ENCODE measurements around the gene FBXO46.

The FBXO46 gene

GRCh38 chr19:45705115-45705514 is 25.6 kb downstream of the FBXO46 start:
- no CpG with 5 or more reads among the region's 9 CpGs for WGBS (ENCODE audit: extremely low coverage, insufficient coverage, insufficient read length)
- Histone ChIP-seq H3K27ac (ENCODE audit: low read depth, low read length) (no peak overlapping the region), H3K9me3 (ENCODE audit: insufficient read depth, low read depth, low read length) (peaks cover 4% of the 10 kb centered on the region), H2BK5ac (ENCODE audit: low read depth, low read length, poor library complexity) (no peak overlapping the region), H3K23ac (ENCODE audit: low read length) (no peak overlapping the region), H4K91ac (ENCODE audit: low read depth, low read length) (no peak overlapping the region), H3K36me3 (ENCODE audit: control insufficient read depth in 1 of 2, insufficient read depth in 2 of 2, low read length in 2 of 2) (peaks cover 16 to 19% of the 10 kb centered on the region in 2 experiments), H2AFZ (ENCODE audit: insufficient read depth, low read length, poor library complexity) (no peak overlapping the region), H3K79me1 (ENCODE audit: low read length) (no peaks in the 10 kb centered on the region), H4K12ac (ENCODE audit: low read depth, low read length) (no peak overlapping the region), H4K8ac (ENCODE audit: low read depth, low read length) (no peak overlapping the region), H3K9ac (ENCODE audit: low read length) (no peak overlapping the region), H3K14ac (ENCODE audit: low read length) (no peak overlapping the region), H3K18ac (ENCODE audit: low read length) (no peak overlapping the region), H3K79me2 (ENCODE audit: control insufficient read depth, insufficient read depth, low read length, poor library complexity) (no peaks in the 10 kb centered on the region), H3K4ac (ENCODE audit: low read depth, low read length) (no peak overlapping the region), H3K4me2 (ENCODE audit: low read length) (no peak overlapping the region), H2BK120ac (ENCODE audit: insufficient read depth, low read length, poor library complexity) (no peak overlapping the region), H3K4me3 (ENCODE audit: low read depth, low read length) (no peak overlapping the region), H3K4me1 (ENCODE audit: control insufficient read depth in 1 of 2, insufficient read depth in 2 of 2, low read length in 2 of 2) (peaks cover 0 to 4% of the 10 kb centered on the region in 2 experiments), H3K27me3 (ENCODE audit: insufficient read depth, low read length) (no peaks in the 10 kb centered on the region), H2AK5ac (ENCODE audit: low read length) (no peak overlapping the region), H2BK12ac (ENCODE audit: low read length) (no peak overlapping the region)
- no peak for DNase-seq

GRCh38 chr19:45701676-45702075 is 29.0 kb downstream of the FBXO46 start:
- H3K4me2 ChIP-seq (ENCODE audit: low read length), result no peak overlapping the region
- no peak overlapping the region for H3K9ac ChIP-seq (ENCODE audit: low read length)
- H4K91ac ChIP-seq (ENCODE audit: low read depth, low read length), result no peak overlapping the region
- peaks cover 17 to 23% of the 10 kb centered on the region in 2 experiments for H3K36me3 ChIP-seq (ENCODE audit: control insufficient read depth in 1 of 2, insufficient read depth in 2 of 2, low read length in 2 of 2)
- no peak overlapping the region for H2BK120ac ChIP-seq (ENCODE audit: insufficient read depth, low read length, poor library complexity)
- no peak overlapping the region for H3K27ac ChIP-seq (ENCODE audit: low read depth, low read length)
- no peak overlapping the region for H4K8ac ChIP-seq (ENCODE audit: low read depth, low read length)
- no peak overlapping the region for H3K18ac ChIP-seq (ENCODE audit: low read length)
- no peak overlapping the region for H3K4ac ChIP-seq (ENCODE audit: low read depth, low read length)
- no peak overlapping the region for H4K12ac ChIP-seq (ENCODE audit: low read depth, low read length)
- no peaks in the 10 kb centered on the region for H3K79me1 ChIP-seq (ENCODE audit: low read length)
- H2AFZ ChIP-seq (ENCODE audit: insufficient read depth, low read length, poor library complexity), result no peak overlapping the region
- H3K4me1 ChIP-seq (ENCODE audit: control insufficient read depth in 1 of 2, insufficient read depth in 2 of 2, low read length in 2 of 2), result peaks cover 0 to 4% of the 10 kb centered on the region in 2 experiments
- H3K23ac ChIP-seq (ENCODE audit: low read length), result no peak overlapping the region
- H2AK5ac ChIP-seq (ENCODE audit: low read length), result no peak overlapping the region
- H2BK12ac ChIP-seq (ENCODE audit: low read length), result no peak overlapping the region
- H3K14ac ChIP-seq (ENCODE audit: low read length), result no peak overlapping the region
- peaks cover 4% of the 10 kb centered on the region for H3K9me3 ChIP-seq (ENCODE audit: insufficient read depth, low read depth, low read length)
- no peaks in the 10 kb centered on the region for H3K27me3 ChIP-seq (ENCODE audit: insufficient read depth, low read length)
- no peak overlapping the region for H2BK5ac ChIP-seq (ENCODE audit: low read depth, low read length, poor library complexity)
- no CpG with 5 or more reads among the region's 7 CpGs for WGBS (ENCODE audit: extremely low coverage, insufficient coverage, insufficient read length)
- no peak for DNase-seq
- no peak overlapping the region for H3K4me3 ChIP-seq (ENCODE audit: low read depth, low read length)
- H3K79me2 ChIP-seq (ENCODE audit: control insufficient read depth, insufficient read depth, low read length, poor library complexity), result no peaks in the 10 kb centered on the region

- H3K27ac ChIP-seq (ENCODE audit: low read depth, low read length), result no peak overlapping the region
- peaks cover 6% of the 10 kb centered on the region for H3K79me1 ChIP-seq (ENCODE audit: low read length)
- H3K79me2 ChIP-seq (ENCODE audit: control insufficient read depth, insufficient read depth, low read length, poor library complexity), result peaks cover 5% of the 10 kb centered on the region
- no peak overlapping the region for H2AFZ ChIP-seq (ENCODE audit: insufficient read depth, low read length, poor library complexity)
- H3K4me1 ChIP-seq (ENCODE audit: control insufficient read depth in 1 of 2, insufficient read depth in 2 of 2, low read length in 2 of 2), result no peaks in the 10 kb centered on the region
- no peak overlapping the region for H3K23ac ChIP-seq (ENCODE audit: low read length)
- H2BK12ac ChIP-seq (ENCODE audit: low read length), result no peak overlapping the region
- H3K9ac ChIP-seq (ENCODE audit: low read length), result peak overlapping the region; percentile 81
- no peak overlapping the region for H3K18ac ChIP-seq (ENCODE audit: low read length)
- H4K12ac ChIP-seq (ENCODE audit: low read depth, low read length), result no peak overlapping the region
- H2BK5ac ChIP-seq (ENCODE audit: low read depth, low read length, poor library complexity), result peak overlapping the region; percentile 44
- no peak overlapping the region for H3K4ac ChIP-seq (ENCODE audit: low read depth, low read length)
- DNase-seq, result peak; percentile 68 to 86
- no peak overlapping the region for H2AK5ac ChIP-seq (ENCODE audit: low read length)
- H4K91ac ChIP-seq (ENCODE audit: low read depth, low read length), result no peak overlapping the region
- WGBS (ENCODE audit: extremely low coverage, insufficient coverage, insufficient read length), result no CpG with 5 or more reads among the region's 22 CpGs
- no peak overlapping the region for H2BK120ac ChIP-seq (ENCODE audit: insufficient read depth, low read length, poor library complexity)
- H3K9me3 ChIP-seq (ENCODE audit: insufficient read depth, low read depth, low read length), result no peaks in the 10 kb centered on the region
- H3K14ac ChIP-seq (ENCODE audit: low read length), result no peak overlapping the region
- H4K8ac ChIP-seq (ENCODE audit: low read depth, low read length), result no peak overlapping the region
- H3K27me3 ChIP-seq (ENCODE audit: insufficient read depth, low read length), result no peaks in the 10 kb centered on the region
- H3K4me2 ChIP-seq (ENCODE audit: low read length), result peak overlapping the region; percentile 89
- peak overlapping the region; percentile 95 for H3K4me3 ChIP-seq (ENCODE audit: low read depth, low read length)
- peaks cover 14 to 20% of the 10 kb centered on the region in 2 experiments for H3K36me3 ChIP-seq (ENCODE audit: control insufficient read depth in 1 of 2, insufficient read depth in 2 of 2, low read length in 2 of 2)
Measured at GRCh38 chr19:45693106-45693788, 37.4 kb downstream of the FBXO46 start.

- peak; percentile 98 for DNase-seq
- Histone ChIP-seq H2BK120ac (ENCODE audit: insufficient read depth, low read length, poor library complexity) (peak within 1 kb of the TSS; percentile 36), H3K14ac (ENCODE audit: low read length) (peak within 1 kb of the TSS; percentile 74), H3K4me3 (ENCODE audit: low read depth, low read length) (peak within 1 kb of the TSS; percentile 95), H4K8ac (ENCODE audit: low read depth, low read length) (peak within 1 kb of the TSS; percentile 83), H2BK12ac (ENCODE audit: low read length) (no peak within 1 kb of the TSS), H2BK5ac (ENCODE audit: low read depth, low read length, poor library complexity) (peak within 1 kb of the TSS; percentile 44), H3K27ac (ENCODE audit: low read depth, low read length) (peak within 1 kb of the TSS; percentile 72), H3K4me2 (ENCODE audit: low read length) (peak within 1 kb of the TSS; percentile 89), H3K36me3 (ENCODE audit: control insufficient read depth in 1 of 2, insufficient read depth in 2 of 2, low read length in 2 of 2) (peaks cover 22 to 27% of the 10 kb centered on the region in 2 experiments), H2AK5ac (ENCODE audit: low read length) (no peak within 1 kb of the TSS), H3K18ac (ENCODE audit: low read length) (peak within 1 kb of the TSS; percentile 27), H3K27me3 (ENCODE audit: insufficient read depth, low read length) (no peaks in the 10 kb centered on the region), H3K23ac (ENCODE audit: low read length) (no peak within 1 kb of the TSS), H4K12ac (ENCODE audit: low read depth, low read length) (peak within 1 kb of the TSS; percentile 87), H3K79me1 (ENCODE audit: low read length) (peaks cover 6% of the 10 kb centered on the region), H4K91ac (ENCODE audit: low read depth, low read length) (peak within 1 kb of the TSS; percentile 80), H3K9ac (ENCODE audit: low read length) (peak within 1 kb of the TSS; percentile 85), H2AFZ (ENCODE audit: insufficient read depth, low read length, poor library complexity) (peak within 1 kb of the TSS; percentile 58), H3K4me1 (ENCODE audit: control insufficient read depth in 1 of 2, insufficient read depth in 2 of 2, low read length in 2 of 2) (no peaks in the 10 kb centered on the region), H3K79me2 (ENCODE audit: control insufficient read depth, insufficient read depth, low read length, poor library complexity) (peaks cover 5% of the 10 kb centered on the region), H3K4ac (ENCODE audit: low read depth, low read length) (peak within 1 kb of the TSS; percentile 22), H3K9me3 (ENCODE audit: insufficient read depth, low read depth, low read length) (no peaks in the 10 kb centered on the region)
- no CpG with 5 or more reads among the region's 70 CpGs for WGBS (ENCODE audit: extremely low coverage, insufficient coverage, insufficient read length)
Measured at GRCh38 chr19:45692187-45693105, 38.2 kb downstream of the FBXO46 start, which contains the start of gene QPCTL. TSS of gene QPCTL (plus strand) at chr19:45692666. CDS start at chr19:45692704, 38 bp downstream.

Data from trophoblast cell (in vitro differentiated cells and primary cell).